GM11168 (cell line): Measurements from ENCODE around the gene OR10J4.
"Not testable (repeated sequence)": the region's sequence is repeated elsewhere in the genome, so short reads cannot be mapped to it uniquely, and the experiment has no call there.

ENCODE experiments used
- in situ Hi-C: fragments of 300-500 bp; cut with MboI; formaldehyde crosslinking; loops from one replicate; pipeline ENCODE4 v1.12.0; 2022; ENCODE audit warnings: low sequenced_read_pairs; ENCODE audit not compliant: unreplicated experiment

OR10J4 gene

DNA sequence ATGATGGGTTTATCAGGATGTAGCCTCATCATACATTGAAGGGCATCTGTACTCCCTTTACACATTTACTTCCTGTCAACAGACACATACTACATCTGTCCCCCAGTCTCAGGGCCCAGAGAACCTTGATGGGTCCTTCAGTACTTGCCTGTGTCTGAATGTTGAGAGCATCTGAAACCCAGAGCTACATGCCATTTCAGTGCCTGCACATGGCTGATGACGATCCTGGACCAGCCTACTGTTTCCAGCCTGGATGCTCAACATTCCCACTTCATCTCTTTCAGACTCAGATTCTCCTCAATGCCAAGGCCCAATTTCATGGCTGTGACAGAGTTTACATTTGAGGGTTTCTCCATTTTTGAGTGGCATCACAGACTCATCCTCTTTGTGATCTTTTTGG, at the start of gene OR10J4:
TSS of gene OR10J4 (plus strand) at position 301 of the 400 bp plus-strand sequence.
- in situ Hi-C loops: no loop called here

DNA sequence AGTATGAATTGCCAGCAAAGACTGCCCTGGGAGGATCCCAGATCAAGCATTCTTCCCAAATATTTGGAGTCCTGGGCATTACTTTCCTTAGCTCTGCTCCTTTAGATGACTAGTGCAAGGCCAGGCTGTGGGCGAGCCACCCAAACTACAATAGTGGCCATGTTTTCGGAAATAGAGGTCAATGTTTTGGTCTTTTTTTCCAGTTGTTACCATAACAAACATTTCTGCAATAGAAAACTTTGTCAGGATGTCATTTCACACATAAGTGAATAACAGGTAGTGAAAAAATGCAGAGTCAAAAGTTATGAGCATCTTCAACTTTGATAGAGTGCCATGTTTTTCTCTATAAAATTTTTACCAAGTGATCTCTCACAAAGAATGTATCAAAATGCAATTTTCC, 25.2 kb upstream of the OR10J4 start:
- in situ Hi-C loops: no loop called here

DNA sequence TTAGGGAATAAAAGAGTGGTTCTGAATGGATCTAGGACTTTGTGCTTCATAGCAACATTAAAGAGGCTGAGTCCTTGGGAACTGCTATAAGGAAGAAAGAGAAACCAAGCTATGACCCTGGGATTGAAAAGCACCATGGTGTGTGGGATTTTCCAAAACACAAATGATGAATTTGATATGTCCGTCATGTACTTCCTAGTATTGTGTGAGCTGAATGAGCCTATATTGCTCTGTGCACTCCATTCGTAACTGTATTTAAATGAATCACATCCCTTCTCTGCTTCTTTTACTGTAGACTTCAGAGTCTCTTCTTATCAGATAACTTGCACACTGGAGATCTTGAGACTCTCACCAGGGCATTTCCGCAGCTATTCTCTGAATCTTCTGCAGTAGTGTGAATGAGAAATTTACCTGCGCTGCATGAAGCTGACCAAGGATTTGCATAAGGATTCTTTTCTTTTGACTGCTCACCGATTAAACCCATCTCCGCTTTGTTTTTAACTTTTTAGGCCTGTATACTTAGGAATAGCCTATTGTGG, 23.1 kb upstream of the OR10J4 start:
- in situ Hi-C loops: no loop called here

DNA sequence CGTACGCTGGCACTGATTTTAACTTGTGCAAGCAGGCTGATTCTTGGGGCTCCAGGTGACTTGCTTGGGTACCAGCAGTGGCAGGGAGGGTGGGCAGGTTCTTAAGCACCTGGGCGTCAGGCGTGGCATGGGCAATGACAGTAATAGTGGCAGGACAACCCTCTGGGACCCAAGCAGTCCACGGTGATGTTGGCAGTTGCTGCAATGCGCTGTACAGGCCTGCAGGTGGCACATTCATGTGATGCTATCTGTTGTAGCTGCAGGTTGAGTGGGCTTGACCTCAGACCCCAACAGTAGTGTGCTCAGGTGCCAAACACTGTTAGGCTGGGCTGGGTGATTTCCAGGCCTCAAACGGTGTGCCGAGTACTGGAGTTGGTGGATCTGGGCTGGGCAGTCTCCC, 10.2 kb upstream of the OR10J4 start:
- in situ Hi-C loops: no loop called here

DNA sequence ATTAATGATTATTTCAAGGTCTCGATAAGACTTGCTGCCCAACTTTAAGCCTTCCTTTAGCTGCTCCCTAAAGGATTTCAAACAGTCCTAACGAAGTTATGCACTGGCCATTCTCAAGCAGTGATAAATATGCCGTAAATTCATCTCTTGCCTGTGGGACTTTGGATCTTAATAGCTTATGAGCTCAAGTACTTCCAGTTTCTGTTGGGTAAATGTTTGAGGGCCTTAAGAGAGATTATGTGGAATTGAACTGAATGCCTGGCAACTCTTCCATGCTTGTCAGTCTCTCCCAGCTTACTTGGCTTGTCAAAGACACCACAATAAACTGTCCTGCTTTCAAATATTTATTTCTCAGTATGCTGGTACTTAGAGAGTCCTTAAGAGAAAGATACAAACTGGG, 3.5 kb upstream of the OR10J4 start:
- in situ Hi-C loops: no loop called here

DNA sequence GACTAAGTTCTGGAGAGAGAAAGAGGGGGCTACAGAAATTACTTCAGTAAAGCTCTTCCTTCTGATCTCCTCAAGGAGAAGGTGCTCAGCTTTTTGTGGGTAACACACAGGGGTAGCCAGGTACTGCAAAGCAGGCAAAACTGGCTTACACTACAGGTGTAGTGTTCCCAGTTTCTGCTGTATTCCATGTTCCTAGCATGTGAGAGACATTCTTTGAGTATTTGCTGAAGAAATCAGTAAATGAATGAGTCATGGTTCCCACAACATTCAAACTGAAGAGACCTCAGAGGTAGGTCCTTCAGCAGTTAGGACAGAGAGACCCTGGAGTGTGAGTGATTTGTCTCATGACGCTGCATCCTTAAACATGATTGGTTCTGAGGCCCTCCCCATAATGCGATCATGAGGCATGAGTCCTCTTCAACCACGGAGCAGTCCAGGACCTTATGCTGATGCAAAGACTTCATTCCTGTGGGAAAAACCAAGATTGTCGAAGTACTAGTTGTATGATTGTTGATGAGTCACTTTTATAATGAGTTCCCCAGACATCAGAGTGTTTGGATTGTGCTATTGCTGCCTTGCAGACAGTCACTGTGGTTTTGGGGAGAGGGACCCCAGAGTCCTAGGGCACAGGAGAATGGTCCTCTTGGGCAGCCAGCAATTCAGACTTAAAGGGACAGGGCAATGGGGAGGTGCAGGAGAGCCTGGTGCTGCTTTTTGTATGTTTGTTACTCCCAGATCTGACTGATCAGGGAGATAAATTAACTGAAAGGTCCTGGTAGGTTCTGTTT, 2.7 kb upstream of the OR10J4 start:
- in situ Hi-C loops: no loop called here

DNA sequence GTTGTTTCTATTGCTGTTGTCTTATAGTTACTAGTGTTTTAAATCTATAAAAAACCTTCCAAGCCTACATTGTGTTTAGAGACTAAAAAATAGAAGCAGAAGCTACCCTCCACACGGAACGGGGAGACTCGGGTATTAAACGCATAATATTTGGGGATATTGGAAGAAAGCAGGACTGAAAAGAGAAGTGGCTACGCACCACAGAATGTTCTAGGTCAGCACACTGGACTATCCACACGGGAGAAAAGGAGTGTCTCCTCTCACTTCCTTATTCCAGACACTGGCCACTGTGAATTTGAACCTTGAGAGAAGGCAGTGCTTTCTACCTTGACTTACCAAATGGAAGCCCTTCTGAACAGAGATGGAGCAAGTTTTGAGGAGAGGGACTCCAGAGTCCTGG, 1.0 kb upstream of the OR10J4 start:
- in situ Hi-C loops: no loop called here

DNA sequence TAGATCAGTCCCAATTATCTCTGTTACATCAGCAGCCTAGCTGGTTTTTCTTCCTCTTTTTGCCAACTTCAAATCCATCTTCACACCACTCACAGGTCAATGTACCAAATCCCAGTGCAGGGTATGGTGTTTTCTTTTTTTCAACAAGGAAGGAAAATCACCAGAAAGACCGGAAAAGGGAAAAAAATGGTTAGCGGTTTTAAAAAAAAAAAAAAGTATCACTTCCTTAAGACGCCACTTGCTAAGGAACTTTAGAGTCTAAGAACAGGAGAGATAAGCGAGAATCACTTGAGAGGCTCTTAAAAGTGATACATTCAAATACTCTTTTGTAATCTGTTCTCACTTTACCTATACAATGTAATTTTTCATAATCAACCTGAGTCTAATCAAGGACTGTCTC, 4.5 kb downstream of the OR10J4 start:
- in situ Hi-C loops: no loop called here

DNA sequence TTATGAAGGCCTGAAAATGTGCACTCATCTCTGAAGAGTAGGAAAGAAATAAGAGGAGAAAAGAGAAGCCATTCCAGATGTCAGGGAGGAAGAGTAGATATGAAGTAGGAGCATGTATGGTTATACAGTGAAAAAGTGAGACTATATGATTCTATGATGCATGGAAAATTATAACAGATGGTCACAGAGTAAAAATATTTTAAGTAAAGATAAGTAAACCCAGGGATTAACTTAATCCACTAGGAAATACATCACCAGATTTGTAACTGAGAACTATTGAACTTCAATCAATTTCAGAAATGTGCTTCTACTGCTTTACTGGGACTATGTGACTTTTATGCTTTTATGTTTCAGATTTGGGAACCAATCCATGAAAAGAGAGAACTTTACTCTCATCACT, 7.4 kb downstream of the OR10J4 start, which contains the start of gene OR10J1:
TSS of gene OR10J1 (plus strand) at position 301 of the 400 bp plus-strand sequence. CDS start at position 371, 70 bp downstream.
- in situ Hi-C loops: no loop called here

DNA sequence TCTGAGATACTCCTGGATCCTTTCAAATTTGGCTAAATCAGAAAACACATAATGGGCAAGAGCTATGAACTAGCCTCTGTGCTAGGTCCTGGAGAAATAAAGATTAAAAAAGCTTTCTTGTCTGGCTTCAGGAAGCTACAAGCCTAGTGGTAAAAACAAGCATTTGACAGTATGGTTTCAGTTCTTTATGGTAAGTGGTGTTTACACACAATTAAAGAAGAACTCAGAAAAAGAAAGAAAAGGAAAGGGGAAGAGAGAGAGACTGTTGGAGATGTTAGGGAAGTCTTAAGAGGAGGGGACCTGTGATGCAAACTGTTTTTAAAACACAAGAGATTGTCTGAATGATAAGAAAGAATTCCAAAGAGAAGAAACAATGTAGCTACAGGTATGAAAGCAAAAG, 9.4 kb downstream of the OR10J4 start:
- in situ Hi-C loops: no loop called here

DNA sequence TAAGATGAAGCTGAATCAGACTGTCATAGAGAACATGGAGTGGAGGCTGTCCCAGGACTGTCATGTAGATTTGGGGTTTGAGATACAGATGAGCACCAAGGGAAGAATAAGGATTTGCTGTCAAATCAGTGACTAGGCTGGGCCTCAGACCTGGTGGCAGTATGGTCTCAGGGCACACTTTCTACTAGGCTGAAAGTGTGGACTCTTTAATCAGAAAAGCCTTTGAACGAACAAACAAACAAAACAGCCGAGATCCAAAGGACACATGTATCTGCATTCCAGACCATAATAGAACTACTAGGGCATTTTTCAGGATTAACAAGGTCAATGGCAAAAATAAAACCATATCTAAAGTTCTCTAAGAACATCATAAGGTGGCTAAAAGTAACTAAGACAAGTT, 10.4 kb downstream of the OR10J4 start:
- in situ Hi-C loops: no loop called here

DNA sequence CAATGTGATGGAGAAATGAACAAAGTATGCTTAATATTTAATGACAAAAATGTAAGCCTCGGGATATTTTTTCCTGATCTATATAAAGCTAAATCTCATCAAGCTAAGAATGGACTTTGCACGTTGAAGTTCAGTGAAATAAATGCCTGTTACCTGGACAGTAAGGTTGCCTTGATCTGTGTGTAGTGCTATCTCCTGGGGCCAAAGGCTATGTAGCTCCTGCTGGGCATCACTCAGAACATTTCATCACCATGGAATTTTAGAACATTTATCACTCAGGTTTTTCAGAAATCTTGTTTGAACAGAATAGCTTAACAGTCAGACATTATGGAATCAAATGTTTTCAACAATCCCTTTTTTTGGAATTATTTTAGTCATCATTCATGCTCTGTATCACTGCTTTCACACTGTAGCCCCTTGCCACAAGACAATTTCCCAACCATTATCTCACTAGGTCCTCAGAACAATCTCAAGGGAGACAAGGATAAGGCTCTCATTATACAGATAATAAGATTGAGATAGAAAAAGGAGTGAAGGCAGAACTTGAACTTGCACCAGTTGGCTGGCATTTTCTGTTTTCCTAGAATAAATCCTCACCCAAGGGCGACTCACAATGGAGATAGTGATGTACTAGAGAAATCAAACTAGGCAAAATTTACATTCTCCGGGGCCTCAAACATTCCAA, 11.2 kb downstream of the OR10J4 start:
- in situ Hi-C loops: no loop called here

DNA sequence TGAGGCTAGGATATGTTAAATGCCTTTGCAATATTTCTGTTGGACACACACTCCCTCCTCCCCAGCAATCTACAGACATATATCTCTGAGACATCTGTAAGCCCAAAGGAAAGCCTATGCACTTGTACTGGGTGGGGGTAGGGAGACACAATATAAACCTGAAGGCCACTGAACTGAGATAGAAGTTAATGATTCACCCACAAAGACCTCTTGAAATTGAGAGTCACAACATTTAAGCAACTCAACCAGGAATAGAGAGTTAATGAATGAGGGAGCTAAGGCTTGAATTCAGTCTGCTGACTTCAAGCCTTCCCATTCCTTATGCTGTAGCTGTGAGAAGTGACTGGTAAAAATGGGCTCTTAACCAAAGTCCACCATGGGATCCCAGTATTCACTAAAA, 12.5 kb downstream of the OR10J4 start:
- in situ Hi-C loops: no loop called here

DNA sequence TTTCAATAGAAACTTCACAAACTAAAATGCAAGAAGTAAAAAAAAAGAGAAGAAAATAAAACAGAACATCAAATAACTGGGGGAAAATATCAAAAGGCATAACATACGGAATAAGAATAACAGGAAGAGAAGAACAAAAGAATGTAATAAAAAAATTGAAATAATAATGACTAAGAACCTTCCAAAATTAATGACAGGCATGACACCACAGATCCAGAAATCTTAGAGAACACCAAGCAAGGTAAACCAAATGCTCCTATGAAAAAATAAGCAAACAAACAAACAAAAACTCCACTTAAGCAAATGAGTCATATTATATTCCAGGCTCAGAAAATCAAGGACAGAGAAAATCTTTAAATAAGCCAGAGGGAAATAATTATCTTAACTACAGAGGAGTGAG, 16.2 kb downstream of the OR10J4 start:
- in situ Hi-C loops: no loop called here

DNA sequence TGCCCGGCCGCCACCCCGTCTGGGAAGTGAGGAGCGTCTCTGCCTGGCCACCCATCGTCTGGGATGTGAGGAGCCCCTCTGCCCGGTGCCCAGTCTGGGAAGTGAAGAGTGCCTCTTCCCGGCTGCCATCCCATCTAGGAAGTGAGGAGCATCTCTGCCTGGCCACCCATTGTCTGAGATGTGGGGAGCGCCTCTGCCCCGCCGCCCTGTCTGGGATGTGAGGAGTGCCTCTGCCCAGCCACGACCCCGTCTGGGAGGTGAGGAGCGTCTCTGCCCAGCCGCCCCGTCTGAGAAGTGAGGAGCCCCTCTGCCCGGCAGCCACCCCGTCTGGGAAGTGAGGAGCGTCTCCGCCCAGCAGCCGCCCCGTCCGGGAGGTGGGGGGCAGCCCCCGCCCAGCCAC, 17.6 kb downstream of the OR10J4 start:
- in situ Hi-C loops: not testable (repeated sequence)

DNA sequence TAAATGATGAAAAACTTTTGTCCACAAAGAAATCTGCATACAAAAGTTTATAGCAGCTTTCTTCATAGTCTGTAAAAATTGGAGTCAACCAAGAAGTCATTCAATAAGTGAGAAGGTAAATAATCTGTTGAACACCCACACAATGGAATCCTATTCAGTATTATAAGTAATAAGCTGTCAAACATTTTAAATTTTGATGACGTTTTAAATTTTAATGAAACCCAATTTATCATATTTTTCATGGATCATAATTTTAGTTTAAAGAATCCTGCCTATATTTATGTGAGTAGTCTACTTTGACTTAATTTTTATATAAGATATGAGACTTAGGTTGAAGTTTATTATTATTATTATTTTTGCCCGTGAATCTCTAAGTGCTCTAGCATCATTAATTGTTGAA, 27.5 kb downstream of the OR10J4 start:
- in situ Hi-C loops: no loop called here

DNA sequence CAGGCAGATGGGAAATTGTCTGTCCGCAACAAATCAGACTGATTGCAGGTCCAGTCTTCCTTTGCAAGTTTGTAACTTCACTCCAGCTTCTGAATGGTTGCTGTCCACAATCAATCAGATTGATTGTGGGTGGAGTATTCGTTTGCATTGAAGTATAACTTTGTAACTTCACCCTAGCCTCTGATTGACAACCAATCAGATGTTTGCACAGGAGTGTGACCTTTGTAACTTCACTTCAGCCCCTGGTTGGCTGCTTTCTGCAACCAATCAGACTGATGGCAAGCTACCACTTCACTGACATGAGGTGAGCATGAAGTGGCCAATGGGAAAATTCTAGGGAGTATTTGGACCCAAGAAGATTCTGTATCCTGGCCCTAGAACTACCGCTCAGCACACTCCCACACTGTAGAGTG, 33.2 kb downstream of the OR10J4 start:
- in situ Hi-C loops: no loop called here

DNA sequence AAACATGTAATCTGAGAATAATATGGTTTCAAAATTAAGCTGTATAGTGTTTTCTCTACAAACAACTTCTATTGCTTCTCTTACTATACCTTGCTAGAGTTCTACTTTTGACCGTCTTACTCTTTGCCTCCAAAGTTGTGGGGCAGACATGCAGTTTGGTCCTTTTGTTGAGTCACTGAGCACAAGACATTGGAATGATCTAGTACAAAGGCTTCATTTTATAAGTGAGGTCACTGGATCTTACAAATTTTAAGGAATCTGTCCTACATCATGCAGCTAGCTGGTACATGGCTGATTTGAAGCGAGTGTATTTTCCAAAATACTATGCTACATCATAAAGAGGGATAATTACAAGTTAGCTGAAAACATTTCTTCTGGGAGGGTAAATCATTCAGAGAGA, 36.3 kb downstream of the OR10J4 start:
- in situ Hi-C loops: no loop called here

DNA sequence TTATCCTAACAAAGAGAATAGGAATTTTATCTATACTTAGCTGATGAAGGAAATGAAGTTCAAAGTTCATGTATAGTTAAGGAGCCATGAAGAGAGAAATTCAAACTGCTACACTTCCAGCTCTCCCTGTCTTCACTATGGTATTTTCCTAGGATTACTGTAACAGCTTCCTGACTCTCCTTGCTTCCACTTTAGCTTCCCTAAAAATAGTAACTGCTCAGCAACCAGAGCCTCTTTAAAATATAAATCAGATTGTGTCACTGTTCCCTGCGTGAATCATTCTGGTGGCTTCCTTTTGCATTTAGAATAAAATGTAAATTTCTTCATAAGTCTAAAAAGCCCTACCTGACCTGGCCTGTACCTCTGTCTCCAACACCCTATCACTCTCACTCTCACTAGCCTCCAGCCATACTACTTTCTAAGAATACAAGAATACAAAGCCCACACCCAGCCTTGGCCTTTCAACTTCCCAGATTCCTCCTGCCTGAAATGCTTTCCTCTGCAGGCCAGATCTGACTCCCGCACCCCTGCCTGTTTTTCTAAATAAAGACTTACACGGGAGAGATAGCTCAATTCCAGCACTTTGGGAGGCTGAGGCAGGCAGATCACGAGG, 38.0 kb downstream of the OR10J4 start:
- in situ Hi-C loops: no loop called here

DNA sequence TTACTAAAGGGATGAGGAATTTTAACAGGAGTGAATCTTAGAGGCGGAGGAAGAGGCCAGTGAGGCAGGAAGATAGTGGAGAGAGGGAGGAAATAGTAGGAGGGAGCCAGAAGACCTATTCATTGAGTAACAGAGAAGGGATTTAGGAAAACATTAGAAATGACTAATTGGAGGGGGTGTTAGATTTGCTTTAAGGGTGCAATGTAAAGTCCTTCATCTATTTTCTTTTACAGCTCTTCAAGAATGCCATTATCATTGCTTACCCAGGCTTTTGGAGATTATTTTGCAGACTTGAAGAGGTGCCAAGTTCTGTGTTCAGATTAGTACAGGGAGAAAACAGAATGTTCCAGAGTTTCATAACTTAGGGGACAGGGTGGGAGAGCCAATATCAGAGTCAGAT, 41.3 kb downstream of the OR10J4 start:
- in situ Hi-C loops: no loop called here

DNA sequence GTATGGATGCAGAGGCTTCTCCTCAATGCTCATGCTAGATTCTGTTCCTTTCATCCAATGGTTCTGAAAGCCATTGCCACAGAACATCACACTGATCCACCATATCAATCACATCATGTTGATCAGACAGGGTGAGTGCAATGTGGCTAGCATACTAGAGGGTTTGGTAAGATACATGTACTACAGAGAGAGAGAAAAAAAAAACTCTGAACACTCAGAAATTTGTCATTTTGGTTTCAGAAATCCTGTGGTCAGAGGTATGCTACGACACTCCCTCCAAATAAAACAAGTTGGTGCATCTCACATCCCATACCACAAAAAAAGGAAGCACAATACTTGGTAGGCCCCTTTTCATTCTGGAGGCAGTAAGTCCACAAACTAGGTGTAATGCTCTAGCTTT, 42.9 kb downstream of the OR10J4 start:
- in situ Hi-C loops: no loop called here
